ENCODE data around the gene TNFSF9.
A peak's percentile ranks its signal among the peaks of the same experiment; 100 is the strongest.
"Not testable (repeated sequence)": the region's sequence is repeated elsewhere in the genome, so short reads cannot be mapped to it uniquely, and the experiment has no call there.

The TNFSF9 gene

DNA sequence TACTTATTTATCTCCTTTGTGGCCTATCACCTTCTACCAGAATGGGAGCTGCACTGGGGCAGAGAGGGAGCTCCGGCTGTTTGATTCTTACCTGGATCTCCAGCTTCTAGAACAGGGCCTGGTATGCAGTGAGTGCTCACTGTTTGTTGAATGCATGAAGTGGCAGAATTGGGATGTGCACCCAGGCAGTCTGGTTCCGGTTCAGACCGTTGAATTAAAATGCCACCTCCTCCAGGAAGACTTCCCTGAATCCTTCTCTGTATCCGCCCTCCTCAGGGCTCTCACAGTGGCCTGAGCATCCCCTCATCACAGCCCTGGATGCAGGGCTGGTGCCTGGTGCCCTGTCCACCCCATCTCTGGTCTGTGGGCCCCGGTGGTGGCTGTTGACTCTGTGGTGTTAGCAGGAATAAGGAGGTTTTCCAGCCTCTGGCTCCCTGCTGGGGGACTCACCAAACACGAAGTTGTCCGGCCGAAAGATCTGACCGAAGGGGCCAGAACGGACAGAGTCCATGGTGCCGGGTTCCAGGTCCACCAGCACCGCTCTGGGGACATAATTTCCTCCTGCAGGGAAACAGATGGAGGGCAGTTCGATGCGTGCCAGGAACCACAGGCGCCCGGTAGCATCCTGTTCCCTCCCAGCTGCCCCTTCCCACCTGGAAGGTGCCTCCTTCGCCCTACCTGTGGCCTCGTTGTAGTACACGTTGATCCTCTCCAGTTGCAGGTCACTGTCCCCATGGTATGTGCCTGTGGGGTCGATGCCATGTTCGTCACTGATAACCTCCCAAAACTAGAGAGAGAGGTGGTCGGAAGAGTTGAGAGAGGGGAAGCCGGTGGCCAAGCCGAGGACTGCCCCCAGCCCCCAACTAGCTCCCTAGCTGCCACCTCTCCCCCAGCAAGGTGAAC is 29.7 kb upstream of the TNFSF9 start:
- H3K36me3 Mint-ChIP-seq = no peaks in the 10 kb centered on the region
- peak overlapping the region; percentile 91 for H3K4me3 Mint-ChIP-seq
- no peaks in the 10 kb centered on the region for H3K27me3 Mint-ChIP-seq
- no peaks in the 10 kb centered on the region for H3K9me3 Mint-ChIP-seq (ENCODE audit: low read depth)
- H3K27ac Mint-ChIP-seq = no peak overlapping the region
- H3K4me1 Mint-ChIP-seq (ENCODE audit: low read depth) = peaks cover 14% of the 10 kb centered on the region

DNA sequence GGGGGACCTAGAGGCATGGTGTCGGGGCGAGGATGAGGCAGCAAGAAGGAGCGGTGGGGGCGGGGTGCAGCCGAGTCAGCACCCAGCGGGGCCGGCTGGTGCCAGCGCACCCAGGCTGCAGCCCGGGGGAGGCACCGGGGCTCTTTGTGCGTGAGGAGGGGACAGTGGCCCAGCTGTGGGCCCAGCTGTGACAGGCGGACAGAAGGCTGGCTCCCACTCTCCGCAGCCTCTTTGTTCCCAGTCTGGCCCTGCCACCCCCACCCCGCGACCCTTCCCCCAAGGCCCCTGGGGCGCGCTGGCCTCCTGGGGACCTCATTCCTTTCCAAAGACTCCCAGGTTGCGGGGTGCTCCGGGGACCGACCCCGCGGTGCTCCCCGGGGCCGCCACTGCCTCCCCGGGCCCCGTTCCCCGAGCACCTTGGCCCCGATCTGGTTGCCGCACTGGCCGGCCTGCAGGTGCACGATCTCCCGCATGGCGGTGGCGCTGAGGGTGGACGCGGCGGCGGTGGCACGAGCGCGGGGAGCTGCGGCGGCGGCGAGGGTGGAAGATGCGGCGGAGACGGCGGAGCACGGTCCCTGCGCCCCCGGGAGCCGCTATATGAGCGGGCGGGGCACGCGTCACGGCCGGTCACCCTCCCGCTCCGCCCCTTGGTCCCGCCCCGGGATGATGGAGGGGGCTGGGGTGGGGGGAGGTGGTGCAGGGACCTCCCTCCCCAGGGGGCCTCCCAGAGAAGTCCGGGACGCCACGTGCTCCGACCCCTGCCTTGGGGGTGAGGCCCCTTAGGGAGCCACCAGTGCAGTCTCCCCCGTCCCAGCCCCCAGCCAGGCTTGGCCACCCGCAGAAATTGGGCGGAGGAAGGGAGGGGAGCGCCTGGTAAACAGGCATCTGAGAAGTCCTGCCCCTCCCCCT is 28.8 kb upstream of the TNFSF9 start, which contains the start of gene TUBB4A:
TUBB4A (minus strand) TSS at position 570 of the 909 bp plus-strand sequence; CDS start at position 473, 97 bp downstream.
- Mint-ChIP-seq H3K4me1 (ENCODE audit: low read depth) (peaks cover 14% of the 10 kb centered on the region), H3K27me3 (no peaks in the 10 kb centered on the region), H3K9me3 (ENCODE audit: low read depth) (no peaks in the 10 kb centered on the region), H3K36me3 (no peaks in the 10 kb centered on the region), H3K27ac (no peak within 1 kb of the TSS), H3K4me3 (peak within 1 kb of the TSS; percentile 91)

GRCh38 chr19:6503407-6504201 is 27.2 kb upstream of the TNFSF9 start:
- Mint-ChIP-seq H3K4me3 (peak overlapping the region; percentile 68), H3K4me1 (ENCODE audit: low read depth) (peaks cover 14% of the 10 kb centered on the region), H3K9me3 (ENCODE audit: low read depth) (no peaks in the 10 kb centered on the region), H3K36me3 (no peaks in the 10 kb centered on the region), H3K27me3 (no peaks in the 10 kb centered on the region), H3K27ac (no peak overlapping the region)

- not testable (repeated sequence) for H3K4me1 Mint-ChIP-seq (ENCODE audit: low read depth); H3K27me3 Mint-ChIP-seq; H3K4me3 Mint-ChIP-seq; H3K9me3 Mint-ChIP-seq (ENCODE audit: low read depth); H3K36me3 Mint-ChIP-seq; H3K27ac Mint-ChIP-seq
These were observed 22.6 kb upstream of the TNFSF9 start for GRCh38 chr19:6508028-6508771.

DNA sequence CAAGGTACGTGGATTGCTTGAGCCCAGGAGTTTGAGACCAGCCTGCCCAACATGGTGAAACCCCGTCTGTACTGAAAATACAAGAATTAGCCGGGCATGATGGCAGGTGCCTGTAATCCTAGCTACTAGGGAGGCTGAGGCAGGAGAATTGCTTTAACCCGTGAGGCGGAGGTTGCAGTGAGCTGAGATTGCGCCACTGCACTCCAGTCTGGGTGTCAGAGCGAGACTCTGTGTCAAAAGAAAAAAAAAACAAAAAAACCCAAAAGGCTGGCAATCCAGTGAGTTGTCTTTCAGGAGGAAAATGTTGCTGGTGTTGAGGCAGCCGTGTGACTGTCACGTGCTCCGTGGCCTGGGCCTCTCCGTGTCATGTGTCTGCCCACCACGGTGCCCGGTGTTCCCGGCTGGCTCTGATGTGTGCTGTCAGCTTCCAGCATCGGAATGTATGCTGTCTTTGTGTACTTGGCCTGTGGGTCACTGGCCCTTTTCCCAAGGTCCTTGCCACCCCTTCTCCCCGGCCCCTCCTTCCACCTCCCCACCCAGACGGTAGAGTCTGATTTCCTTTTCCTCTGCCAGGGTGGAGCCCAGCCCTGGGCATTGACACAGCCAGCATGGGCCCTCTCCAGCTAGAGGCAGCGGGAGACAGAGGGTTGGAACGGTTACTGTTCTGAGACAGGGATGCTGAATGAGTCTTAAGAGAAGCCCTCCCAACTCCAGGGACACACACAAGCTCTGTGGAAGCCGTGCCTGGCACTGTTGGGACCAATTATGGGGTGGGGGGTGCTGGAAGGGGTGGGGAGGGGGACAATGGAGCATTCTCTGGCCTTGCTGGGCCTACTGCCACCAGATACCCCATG is 21.5 kb upstream of the TNFSF9 start:
- peaks cover 3% of the 10 kb centered on the region for H3K4me1 Mint-ChIP-seq (ENCODE audit: low read depth)
- H3K27me3 Mint-ChIP-seq = no peaks in the 10 kb centered on the region
- H3K36me3 Mint-ChIP-seq = no peaks in the 10 kb centered on the region
- no peaks in the 10 kb centered on the region for H3K9me3 Mint-ChIP-seq (ENCODE audit: low read depth)
- H3K4me3 Mint-ChIP-seq = no peak overlapping the region
- no peak overlapping the region for H3K27ac Mint-ChIP-seq

GRCh38 chr19:6510618-6511017 is 20.2 kb upstream of the TNFSF9 start:
- Mint-ChIP-seq H3K27me3 (no peaks in the 10 kb centered on the region), H3K27ac (no peak overlapping the region), H3K9me3 (ENCODE audit: low read depth) (no peaks in the 10 kb centered on the region), H3K4me1 (ENCODE audit: low read depth) (no peaks in the 10 kb centered on the region), H3K4me3 (no peak overlapping the region), H3K36me3 (no peaks in the 10 kb centered on the region)

GRCh38 chr19:6514089-6514488 is 16.7 kb upstream of the TNFSF9 start:
- H3K27me3 Mint-ChIP-seq = no peaks in the 10 kb centered on the region
- H3K4me1 Mint-ChIP-seq (ENCODE audit: low read depth) = peaks cover 24% of the 10 kb centered on the region
- no peak overlapping the region for H3K27ac Mint-ChIP-seq
- H3K4me3 Mint-ChIP-seq = no peak overlapping the region
- no peaks in the 10 kb centered on the region for H3K9me3 Mint-ChIP-seq (ENCODE audit: low read depth)
- H3K36me3 Mint-ChIP-seq = no peaks in the 10 kb centered on the region

GRCh38 chr19:6514926-6515544 is 15.8 kb upstream of the TNFSF9 start:
- no peak overlapping the region for H3K27ac Mint-ChIP-seq
- no peaks in the 10 kb centered on the region for H3K27me3 Mint-ChIP-seq
- H3K9me3 Mint-ChIP-seq (ENCODE audit: low read depth) = no peaks in the 10 kb centered on the region
- peak overlapping the region; percentile 70 for H3K4me3 Mint-ChIP-seq
- H3K36me3 Mint-ChIP-seq = no peaks in the 10 kb centered on the region
- H3K4me1 Mint-ChIP-seq (ENCODE audit: low read depth) = peaks cover 28% of the 10 kb centered on the region

DNA sequence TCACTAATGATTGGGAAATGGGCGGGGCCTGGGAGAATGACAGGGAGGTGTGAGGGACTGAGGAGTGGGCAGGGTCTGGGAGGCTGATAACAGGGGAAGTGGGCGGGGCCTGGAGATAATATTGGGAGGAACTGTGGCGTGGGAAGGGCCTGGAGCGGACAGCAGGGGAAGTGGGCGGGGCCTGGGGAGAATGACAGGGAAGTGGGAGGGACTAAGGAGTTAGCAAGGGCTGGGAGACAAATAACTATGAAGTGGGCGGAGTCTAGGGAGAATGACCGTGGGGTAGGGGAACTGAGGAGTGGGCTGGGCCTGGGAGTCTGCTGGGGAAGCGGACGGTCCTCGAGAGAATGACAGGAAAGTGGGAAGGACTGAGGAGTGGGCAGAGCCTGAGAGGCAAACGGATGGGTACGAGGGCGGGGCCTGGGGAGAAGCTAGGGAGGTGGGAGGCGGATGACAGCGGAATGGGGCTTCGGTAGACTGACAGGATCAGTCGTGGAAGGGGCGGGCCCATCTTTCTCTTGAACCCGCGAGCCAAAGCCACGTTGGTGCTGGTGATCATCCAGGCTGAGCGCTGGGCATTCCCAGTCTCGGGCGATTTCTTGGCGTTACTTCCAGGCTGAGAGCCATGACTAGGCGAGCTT is 14.7 kb upstream of the TNFSF9 start:
- Mint-ChIP-seq H3K36me3 (no peaks in the 10 kb centered on the region), H3K4me3 (peak overlapping the region; percentile 95), H3K9me3 (ENCODE audit: low read depth) (no peaks in the 10 kb centered on the region), H3K27me3 (no peaks in the 10 kb centered on the region), H3K4me1 (ENCODE audit: low read depth) (peaks cover 29% of the 10 kb centered on the region), H3K27ac (peak overlapping the region; percentile 54)

DNA sequence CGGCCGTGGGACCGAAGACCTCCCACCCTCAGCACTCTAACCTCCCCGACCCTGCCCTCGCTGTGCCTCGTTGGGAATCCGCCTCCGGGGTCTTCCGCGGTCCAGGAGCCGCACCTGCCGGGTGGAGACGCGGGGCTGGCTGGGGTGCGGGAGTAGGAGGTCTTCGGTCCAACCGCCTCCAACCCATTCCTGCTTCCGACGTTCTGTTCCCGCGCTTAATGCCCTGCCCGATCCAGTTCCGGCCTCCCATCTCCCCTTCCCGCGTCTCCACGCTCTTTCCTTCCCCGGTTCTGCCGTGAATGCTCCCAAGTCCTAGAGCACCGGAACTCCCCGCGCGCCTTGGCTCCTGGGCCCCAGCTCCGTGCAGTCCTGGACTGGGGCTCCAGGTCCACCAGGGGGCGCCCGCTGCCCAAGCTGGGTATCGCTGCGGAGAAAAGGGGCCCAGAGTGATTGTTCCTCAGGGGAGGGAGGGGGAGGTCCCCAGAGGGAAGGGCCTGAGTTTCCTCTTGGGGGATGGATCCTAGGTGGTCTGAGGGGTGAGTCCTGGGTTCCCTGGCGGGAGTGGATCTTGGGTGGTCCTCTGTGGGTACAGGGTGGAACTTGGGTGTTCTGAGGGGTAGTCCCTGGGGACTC is 14.1 kb upstream of the TNFSF9 start:
- peak overlapping the region; percentile 95 for H3K4me3 Mint-ChIP-seq
- H3K27me3 Mint-ChIP-seq = no peaks in the 10 kb centered on the region
- H3K36me3 Mint-ChIP-seq = no peaks in the 10 kb centered on the region
- H3K4me1 Mint-ChIP-seq (ENCODE audit: low read depth) = peaks cover 31% of the 10 kb centered on the region
- H3K27ac Mint-ChIP-seq = peak overlapping the region; percentile 91
- H3K9me3 Mint-ChIP-seq (ENCODE audit: low read depth) = no peaks in the 10 kb centered on the region

GRCh38 chr19:6518145-6518911 is 12.5 kb upstream of the TNFSF9 start:
- Mint-ChIP-seq H3K27me3 (no peaks in the 10 kb centered on the region), H3K36me3 (no peaks in the 10 kb centered on the region), H3K4me1 (ENCODE audit: low read depth) (peaks cover 40% of the 10 kb centered on the region), H3K27ac (peak overlapping the region; percentile 25), H3K4me3 (peak overlapping the region; percentile 53), H3K9me3 (ENCODE audit: low read depth) (no peaks in the 10 kb centered on the region)

DNA sequence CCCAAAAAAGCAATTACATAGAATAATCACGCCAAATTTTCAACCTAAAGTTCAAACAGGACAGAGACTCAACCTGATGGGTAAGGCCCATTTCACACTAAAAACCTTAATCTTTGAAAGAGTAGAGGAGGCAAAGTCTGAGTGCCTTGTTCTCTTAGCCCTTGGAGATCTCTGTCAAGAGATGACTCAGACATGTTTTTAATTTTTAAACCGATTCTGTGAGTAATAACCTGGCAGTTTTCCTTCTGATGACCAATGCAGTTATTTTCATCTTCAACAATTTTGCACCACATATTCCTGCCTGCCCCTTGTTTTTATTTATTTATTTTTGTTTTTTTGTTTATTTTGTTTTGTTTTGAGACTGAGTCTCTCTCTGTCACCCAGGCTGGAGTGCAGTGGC is 11.5 kb upstream of the TNFSF9 start:
- H3K27me3 Mint-ChIP-seq = no peaks in the 10 kb centered on the region
- no peaks in the 10 kb centered on the region for H3K36me3 Mint-ChIP-seq
- H3K27ac Mint-ChIP-seq = no peak overlapping the region
- H3K4me3 Mint-ChIP-seq = peak overlapping the region; percentile 25
- no peaks in the 10 kb centered on the region for H3K9me3 Mint-ChIP-seq (ENCODE audit: low read depth)
- peaks cover 40% of the 10 kb centered on the region for H3K4me1 Mint-ChIP-seq (ENCODE audit: low read depth)

All from activated naive CD8-positive, alpha-beta T cell (primary cell).